MCF 10A (cell line): ENCODE results near the gene NME2. TPM values are rescaled to one million over a fixed set of nuclear protein-coding genes. Genes with fewer than 3 reads are reported as not detected.

ENCODE experiments used
- BruUV-seq: library from RNA; stranded (reverse); fragments of 400-500 nt; replicated peaks from 2 replicates; lab custom pipeline; 2021; lab: Mats Ljungman, UMichigan
- CTCF ChIA-PET: fragments of 300-600 bp; sonication (Branson Sonifier 250); formaldehyde crosslinking; extraction: SDS; loops from one replicate; lab custom pipeline; 2021; ENCODE audit warnings: antibody characterized with exemption, inconsistent platforms; lab: Yijun Ruan, JAX
- POLR2A ChIA-PET: fragments of 300-600, 350-650 bp; sonication (Branson Sonifier 250); formaldehyde crosslinking; extraction: SDS; loops from one replicate; lab custom pipeline; 2020; ENCODE audit warnings: antibody characterized with exemption, inconsistent platforms; lab: Yijun Ruan, JAX
- DNase-seq: peaks from one replicate; pipeline ENCODE4 v3.0.0-alpha.2; 2018; ENCODE audit not compliant: unreplicated experiment
- H3K27ac Mint-ChIP-seq: one replicate; pipeline ENCODE4 v1.8.0; 2022; ENCODE audit warnings: mild to moderate bottlenecking, low read depth, mixed read lengths; ENCODE audit not compliant: unreplicated experiment
- H3K27me3 Mint-ChIP-seq: one replicate; pipeline ENCODE4 v1.8.0; 2022; ENCODE audit warnings: mixed read lengths; ENCODE audit not compliant: insufficient read depth, unreplicated experiment
- H3K36me3 Mint-ChIP-seq: one replicate; pipeline ENCODE4 v1.8.0; 2022; ENCODE audit warnings: mild to moderate bottlenecking, moderate library complexity, mixed read lengths; ENCODE audit not compliant: insufficient read depth, unreplicated experiment
- H3K4me1 Mint-ChIP-seq: one replicate; pipeline ENCODE4 v1.8.0; 2022; ENCODE audit warnings: mixed read lengths; ENCODE audit not compliant: insufficient read depth, unreplicated experiment
- H3K4me3 Mint-ChIP-seq: one replicate; pipeline ENCODE4 v1.8.0; 2022; ENCODE audit warnings: mild to moderate bottlenecking, moderate library complexity, mixed read lengths; ENCODE audit not compliant: unreplicated experiment
- H3K9me3 Mint-ChIP-seq: one replicate; pipeline ENCODE4 v1.8.0; 2022; ENCODE audit warnings: mixed read lengths; ENCODE audit not compliant: unreplicated experiment
- intact Hi-C: fragments of 100-400 bp; cut with micrococcal nuclease; formaldehyde crosslinking; loops from 2 replicates; pipeline ENCODE4 v1.14.1; 2022
- total RNA-seq: library from RNA; stranded (reverse); gene quantifications from 2 replicates; pipeline ENCODE4 v1.2.3, GENCODE V29; 2022
- TF ChIP-seq, protein P1 (sequence below): fragments of 200-600 bp; IDR thresholded peaks from one replicate; pipeline ENCODE4 v1.8.0; 2022; ENCODE audit warnings: antibody characterized with exemption, mild to moderate bottlenecking; ENCODE audit not compliant: unreplicated experiment

NME2 gene
- total RNA-seq, 1 experiment from 2014 or later = 1,033 TPM

GRCh38 chr17:51200846-51201245, 34.6 kb downstream of the NME2 start:
- TF ChIP-seq, protein P1, sequence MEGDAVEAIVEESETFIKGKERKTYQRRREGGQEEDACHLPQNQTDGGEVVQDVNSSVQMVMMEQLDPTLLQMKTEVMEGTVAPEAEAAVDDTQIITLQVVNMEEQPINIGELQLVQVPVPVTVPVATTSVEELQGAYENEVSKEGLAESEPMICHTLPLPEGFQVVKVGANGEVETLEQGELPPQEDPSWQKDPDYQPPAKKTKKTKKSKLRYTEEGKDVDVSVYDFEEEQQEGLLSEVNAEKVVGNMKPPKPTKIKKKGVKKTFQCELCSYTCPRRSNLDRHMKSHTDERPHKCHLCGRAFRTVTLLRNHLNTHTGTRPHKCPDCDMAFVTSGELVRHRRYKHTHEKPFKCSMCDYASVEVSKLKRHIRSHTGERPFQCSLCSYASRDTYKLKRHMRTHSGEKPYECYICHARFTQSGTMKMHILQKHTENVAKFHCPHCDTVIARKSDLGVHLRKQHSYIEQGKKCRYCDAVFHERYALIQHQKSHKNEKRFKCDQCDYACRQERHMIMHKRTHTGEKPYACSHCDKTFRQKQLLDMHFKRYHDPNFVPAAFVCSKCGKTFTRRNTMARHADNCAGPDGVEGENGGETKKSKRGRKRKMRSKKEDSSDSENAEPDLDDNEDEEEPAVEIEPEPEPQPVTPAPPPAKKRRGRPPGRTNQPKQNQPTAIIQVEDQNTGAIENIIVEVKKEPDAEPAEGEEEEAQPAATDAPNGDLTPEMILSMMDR = no peak

DNA sequence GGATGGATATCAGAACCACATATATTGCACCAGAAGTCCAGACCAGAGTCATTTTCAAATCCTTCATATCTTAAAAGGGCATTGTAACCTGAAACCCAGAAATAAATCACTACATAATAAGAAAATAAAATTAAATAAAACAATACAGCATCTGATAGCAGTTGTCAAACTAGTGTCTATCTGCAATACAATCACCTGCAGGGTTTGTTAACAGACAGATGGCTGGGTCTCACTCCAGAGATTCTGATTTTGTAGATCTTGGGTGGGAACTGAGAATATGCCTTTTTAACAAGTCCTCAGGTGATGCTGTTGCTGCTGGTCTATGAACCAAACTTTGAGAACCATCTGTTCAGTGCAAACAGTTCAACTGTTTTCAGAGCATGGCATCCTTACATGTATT, 37.6 kb downstream of the NME2 start:
- POLR2A ChIA-PET = no interaction called here
- Mint-ChIP-seq H3K9me3 (no peaks in the 10 kb centered on the region), H3K27ac (no peak overlapping the region), H3K4me3 (no peak overlapping the region), H3K36me3 (peaks cover 82% of the 10 kb centered on the region), H3K4me1 (no peaks in the 10 kb centered on the region), H3K27me3 (no peaks in the 10 kb centered on the region)
- no peak for DNase-seq
- intact Hi-C loops = no loop called here
- TF ChIP-seq, protein P1 = no peak
- CTCF ChIA-PET = interaction anchor here (1.0 kb wide), 1 partner anchor 31 kb away, joined by 3 read pairs; no protein-coding TSS in a partner anchor
- BruUV-seq = no TSS peak

More at GRCh38 chr17:51200846-51201245, 34.6 kb downstream of the NME2 start:
- no peak for DNase-seq
- no peaks in the 10 kb centered on the region for H3K4me1 Mint-ChIP-seq
- ChIA-PET POLR2A (interaction anchor here (0.6 kb wide), 1 partner anchor 20 kb away, joined by 4 read pairs; no protein-coding TSS in a partner anchor), CTCF (no interaction called here)
- H3K9me3 Mint-ChIP-seq = no peaks in the 10 kb centered on the region
- BruUV-seq = no TSS peak
- peaks cover 88% of the 10 kb centered on the region for H3K36me3 Mint-ChIP-seq
- intact Hi-C loops = no loop called here
- no peaks in the 10 kb centered on the region for H3K27me3 Mint-ChIP-seq
- no peak overlapping the region for H3K27ac Mint-ChIP-seq
- H3K4me3 Mint-ChIP-seq = no peak overlapping the region

GRCh38 chr17:51214920-51215319, 48.7 kb downstream of the NME2 start:
- Mint-ChIP-seq H3K27ac (no peak overlapping the region), H3K36me3 (peaks cover 80% of the 10 kb centered on the region), H3K4me3 (no peak overlapping the region), H3K4me1 (no peaks in the 10 kb centered on the region), H3K27me3 (no peaks in the 10 kb centered on the region), H3K9me3 (no peaks in the 10 kb centered on the region)
- no TSS peak for BruUV-seq
- POLR2A ChIA-PET = interaction anchor here (0.9 to 1.4 kb wide), 2 partner anchors 10 to 13 kb away, joined by 3 to 4 read pairs; no protein-coding TSS in a partner anchor
- TF ChIP-seq, protein P1 = no peak
- intact Hi-C loops = no loop called here
- CTCF ChIA-PET = interaction anchor here (0.5 to 0.6 kb wide), 3 partner anchors 20 to 24 kb away, joined by 3 read pairs; no protein-coding TSS in a partner anchor
- no peak for DNase-seq

DNA sequence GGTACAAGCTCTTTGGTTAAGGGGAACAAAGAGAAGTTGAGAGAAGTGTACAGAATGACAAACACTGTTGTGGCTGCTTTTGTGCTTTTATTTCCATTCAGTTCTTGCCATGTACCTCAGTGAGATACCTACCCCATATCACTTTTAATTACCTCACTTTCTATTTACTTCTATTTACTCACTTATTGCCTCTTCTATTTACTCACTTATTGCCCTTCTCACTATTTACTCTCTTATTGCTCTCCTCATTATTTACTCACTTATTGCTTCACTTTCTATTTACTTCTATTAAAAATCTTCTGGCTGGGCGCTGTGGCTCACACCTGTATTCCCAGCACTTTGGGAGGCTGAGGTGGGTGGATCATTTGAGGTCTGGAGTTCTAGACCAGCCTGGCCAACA, 51.7 kb downstream of the NME2 start:
- Mint-ChIP-seq H3K4me1 (no peaks in the 10 kb centered on the region), H3K9me3 (no peaks in the 10 kb centered on the region), H3K27me3 (no peaks in the 10 kb centered on the region), H3K4me3 (no peak overlapping the region), H3K36me3 (peaks cover 74% of the 10 kb centered on the region), H3K27ac (no peak overlapping the region)
- CTCF ChIA-PET = interaction anchor here (0.6 to 1.4 kb wide), 2 partner anchors 80 to 1302 kb away, joined by 3 read pairs; no protein-coding TSS in a partner anchor
- POLR2A ChIA-PET = interaction anchor here (0.6 kb wide), 1 partner anchor 20 kb away, joined by 4 read pairs; no protein-coding TSS in a partner anchor
- no TSS peak for BruUV-seq
- TF ChIP-seq, protein P1 = no peak
- DNase-seq = no peak
- intact Hi-C loops = no loop called here
